ENCODE results near the gene FYN. TPM values are rescaled to one million over a fixed set of nuclear protein-coding genes. Genes with fewer than 3 reads are reported as not detected.
A peak's percentile ranks its signal among the peaks of the same experiment; 100 is the strongest.

The FYN gene
- total and polyA plus RNA-seq, 9 of the 15 experiments (the other 6 are each of a cell fraction or from before 2014, with no cell fraction given) = 2.9 to 22.1 (median 11.4) TPM

- Histone ChIP-seq H4K20me1 (replicated peaks; ENCODE audit: control insufficient read depth, insufficient read depth, low read length) (peaks cover 7% of the 10 kb centered on the region; the same call in 1 of the 2 replicates), H3K9me3 (replicated peaks; ENCODE audit: control insufficient read depth, insufficient read depth, low read depth, low read length) (no peaks in the 10 kb centered on the region), H3K36me3 (ENCODE audit: control insufficient read depth, insufficient read depth, low read length) (no peaks in the 10 kb centered on the region), H2AFZ (ENCODE audit: low read depth, low read length) (no peak overlapping the region), H3K4me2 (ENCODE audit: insufficient read depth, low read length) (no peak overlapping the region), H3K9ac (ENCODE audit: insufficient read depth in 1 of 2, low read depth in 2 of 2, low read length in 2 of 2) (no peak overlapping the region), H3K9me1 (ENCODE audit: control insufficient read depth, insufficient read depth, low read length) (no peaks in the 10 kb centered on the region), H3K27ac (ENCODE audit: extremely low read depth, low read depth, low read length) (no peak overlapping the region), H3K4me3 (no peak overlapping the region), H3K4me1 (replicated peaks in 1 of 2; ENCODE audit: control insufficient read depth in 2 of 2, insufficient read depth in 2 of 2, low read length in 2 of 2) (no peaks in the 10 kb centered on the region; a peak in 1 of 5 replicates), H3K27me3 (ENCODE audit: control insufficient read depth in 2 of 2, insufficient read depth in 2 of 2, low read length in 2 of 2) (peaks cover 24 to 57% of the 10 kb centered on the region in 2 experiments), H3K79me2 (ENCODE audit: control insufficient read depth, insufficient read depth, low read length) (no peaks in the 10 kb centered on the region)
- DNase-seq (ENCODE audit: extremely low read depth in 1 of 4, low spot score in 3 of 4) (peak in 1 of 4 experiments; percentile 11), ATAC-seq (no peak), FAIRE-seq (no peak)
- in situ Hi-C loops (cut with MboI) (no loop called here), intact Hi-C loops (cut with micrococcal nuclease) (no loop called here)
- ChIA-PET POLR2A (interaction anchor here (1.0 kb wide), 1 partner anchor 39 kb away, joined by 3 read pairs; no protein-coding TSS in a partner anchor), CTCF (ENCODE audit: low intra/inter-chr PET ratio) (no interaction called here)
- TF ChIP-seq NFIX (CRISPR knock-in tag; IDR thresholded peaks at IDR 0.05; ENCODE audit: low read depth) (peak; percentile 89), RAD21 (CRISPR knock-in tag; conservative IDR thresholded peaks at IDR 0.05 in 1 of 2, IDR thresholded peaks at IDR 0.05 in 1 of 2) (peak in 1 of 2 experiments; percentile 3; a peak in 1 of 4 replicates), POLR2B (IDR thresholded peaks at IDR 0.05; ENCODE audit: low read depth, partially characterized antibody) (no peak), NFIC (IDR thresholded peaks at IDR 0.05) (peak; percentile 94)
- BruUV-seq (replicated peaks) = no TSS peak
These were observed 185.6 kb downstream of the FYN start for GRCh38 chr6:111687652-111688051.

- intact Hi-C loops (cut with micrococcal nuclease) (no loop called here), in situ Hi-C loops (cut with MboI) (no loop called here)
- H3K36me3 ChIP-seq (ENCODE audit: control insufficient read depth, insufficient read depth, low read length) = no peaks in the 10 kb centered on the region
- peaks cover 7% of the 10 kb centered on the region; the same call in 1 of the 2 replicates for H4K20me1 ChIP-seq (replicated peaks; ENCODE audit: control insufficient read depth, insufficient read depth, low read length)
- BruUV-seq (replicated peaks) = no TSS peak
- peaks cover 24 to 55% of the 10 kb centered on the region in 2 experiments for H3K27me3 ChIP-seq (ENCODE audit: control insufficient read depth in 2 of 2, insufficient read depth in 2 of 2, low read length in 2 of 2)
- no peak overlapping the region for H3K4me2 ChIP-seq (ENCODE audit: insufficient read depth, low read length)
- no peaks in the 10 kb centered on the region for H3K9me3 ChIP-seq (replicated peaks; ENCODE audit: control insufficient read depth, insufficient read depth, low read depth, low read length)
- no peak for FAIRE-seq
- no peak for DNase-seq (ENCODE audit: extremely low read depth in 1 of 4, low spot score in 3 of 4)
- ChIA-PET POLR2A (interaction anchor here (1.0 kb wide), 1 partner anchor 38 kb away, joined by 3 read pairs; no protein-coding TSS in a partner anchor), CTCF (ENCODE audit: low intra/inter-chr PET ratio) (no interaction called here)
- H3K4me3 ChIP-seq = no peak overlapping the region
- 12% methylated on average over 3 of the region's 3 CpGs for WGBS (ENCODE audit: insufficient coverage, low coverage, missing lambda C conversion rate)
- no peak overlapping the region for H3K9ac ChIP-seq (ENCODE audit: insufficient read depth in 1 of 2, low read depth in 2 of 2, low read length in 2 of 2)
- ATAC-seq = no peak
- no peaks in the 10 kb centered on the region for H3K9me1 ChIP-seq (ENCODE audit: control insufficient read depth, insufficient read depth, low read length)
- H2AFZ ChIP-seq (ENCODE audit: low read depth, low read length) = no peak overlapping the region
- H3K27ac ChIP-seq (ENCODE audit: extremely low read depth, low read depth, low read length) = no peak overlapping the region
- no peaks in the 10 kb centered on the region; a peak in 1 of 5 replicates for H3K4me1 ChIP-seq (replicated peaks in 1 of 2; ENCODE audit: control insufficient read depth in 2 of 2, insufficient read depth in 2 of 2, low read length in 2 of 2)
- H3K79me2 ChIP-seq (ENCODE audit: control insufficient read depth, insufficient read depth, low read length) = no peaks in the 10 kb centered on the region
- TF ChIP-seq SRSF7 (optimal IDR thresholded peaks at IDR 0.05; ENCODE audit: low read depth, low read length) = no peak
These were observed 186.4 kb downstream of the FYN start for GRCh38 chr6:111686932-111687266.

All from K562 (cell line).